Adrenal gland (tissue), 5 donors: ENCODE results near the gene WDR20.

Experiments
- CTCF ChIP-seq, 6 experiments: fragments of 450-650 bp in 4 of 6; fragments of 200-600 bp in 2 of 6; sonication (generic) in 1 of 6; IDR thresholded peaks; 1 replicate in 5 of 6; 2 replicates in 1 of 6; pipeline versions ENCODE4 v1.5.1 to v1.8.0; 2016 to 2021; ENCODE audit warnings: antibody characterized with exemption in 6 of 6, mild to moderate bottlenecking in 2 of 6, moderate library complexity in 1 of 6
- POLR2A ChIP-seq, 2 donors: fragments of 450-650 bp; IDR thresholded peaks; one replicate each; pipeline ENCODE4 v1.6.1; 2017; ENCODE audit warnings: antibody characterized with exemption in 2 of 2, mild to moderate bottlenecking in 2 of 2, moderate library complexity in 1 of 2
- donor health status: DM: no; HTN: no; CAD: no.

- TF ChIP-seq CTCF (IDR thresholded peaks at IDR 0.05) (no peak), POLR2A (IDR thresholded peaks at IDR 0.05) (no peak)
Observed at GRCh38 chr14:102150083-102150482, 10.4 kb downstream of the WDR20 start.
